Uterus (tissue), 4 donors: ENCODE results near the gene TIMM13. TPM values are rescaled to one million over a fixed set of nuclear protein-coding genes. Genes with fewer than 3 reads are reported as not detected.
A peak's percentile ranks its signal among the peaks of the same experiment; 100 is the strongest.

ENCODE experiments used
- DNase-seq, 2 donors: peaks; one replicate each; pipeline ENCODE4 v3.0.0-alpha.2; 2019 to 2020
- H3K27ac ChIP-seq, 2 donors: fragments of 200-600 bp; sonication (generic); 1 replicate in 1 of 2; 2 replicates in 1 of 2; pipeline ENCODE4 v1.5.1; 2016 to 2018
- H3K27me3 ChIP-seq, 2 donors: fragments of 200-600 bp; sonication (generic); one replicate each; pipeline ENCODE4 v1.5.1; 2018 to 2019; ENCODE audit warnings: control low read depth in 1 of 2
- H3K36me3 ChIP-seq, 2 donors: fragments of 200-600 bp; sonication (generic); one replicate each; pipeline ENCODE4 v1.5.1; 2019; ENCODE audit warnings: control low read depth in 1 of 2
- H3K4me1 ChIP-seq, 2 donors: fragments of 200-600 bp; sonication (generic); one replicate each; pipeline ENCODE4 v1.5.1; 2018 to 2019; ENCODE audit warnings: control low read depth in 1 of 2
- H3K4me3 ChIP-seq, 2 donors: fragments of 200-600 bp; sonication (generic); 1 replicate in 1 of 2; 2 replicates in 1 of 2; pipeline ENCODE4 v1.5.1; 2018 to 2019; ENCODE audit warnings: mild to moderate bottlenecking in 1 of 2
- H3K9me3 ChIP-seq, 2 donors: fragments of 200-600 bp; sonication (generic); one replicate each; pipeline ENCODE4 v1.5.1; 2019; ENCODE audit warnings: control low read depth in 1 of 2
- CTCF ChIP-seq, 4 experiments: fragments of 200-600 bp in 2 of 4; fragments of 450-650 bp in 2 of 4; sonication (generic) in 2 of 4; IDR thresholded peaks; one replicate each; pipeline ENCODE4 v1.5.1; 2016 to 2019; ENCODE audit warnings: antibody characterized with exemption in 4 of 4, mild to moderate bottlenecking in 2 of 4, moderate library complexity in 1 of 4
- POLR2A ChIP-seq, 2 donors: fragments of 450-650 bp; IDR thresholded peaks; one replicate each; pipeline ENCODE4 v1.6.1; 2016; ENCODE audit warnings: antibody characterized with exemption in 2 of 2, mild to moderate bottlenecking in 1 of 2, moderate library complexity in 1 of 2
- intact Hi-C: fragments of 100-400 bp; cut with DNase I; formaldehyde crosslinking; loops from one replicate; pipeline ENCODE4 v1.15.1; 2023; ENCODE audit warnings: low total_unique reads
- total RNA-seq, 4 donors: library from RNA; depleted of rRNA in 3 of 4; stranded (reverse); fragments of >200 nt in 3 of 4; gene quantifications; one replicate each; pipeline versions ENCODE4 v1.1.0 to v1.2.4, GENCODE V29; 2014 to 2023
- donor health status: DM: yes; HTN: yes; CAD: no.

TIMM13 gene
- total RNA-seq, 4 donors from 2014 or later: 6.5 to 53.8 (median 31.9) TPM

DNA sequence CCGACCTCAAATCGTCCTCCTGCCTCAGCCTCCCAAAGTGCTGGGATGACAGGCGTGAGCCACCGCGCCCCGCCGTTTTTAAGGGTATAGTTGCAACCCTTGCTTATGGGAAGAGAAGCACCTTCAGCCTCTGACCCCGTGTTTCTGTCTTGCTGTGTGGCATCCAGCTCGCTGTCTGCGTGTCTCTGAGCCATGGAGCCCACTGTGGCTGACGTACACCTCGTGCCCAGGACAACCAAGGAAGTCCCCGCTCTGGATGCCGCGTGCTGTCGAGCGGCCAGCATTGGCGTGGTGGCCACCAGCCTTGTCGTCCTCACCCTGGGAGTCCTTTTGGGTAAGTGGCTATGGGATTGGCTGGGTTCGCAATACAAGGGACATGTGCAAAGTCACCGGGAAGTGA lies 37.8 kb downstream of the TIMM13 start:
- H3K9me3 ChIP-seq: no peaks in the 10 kb centered on the region
- no peaks in the 10 kb centered on the region for H3K36me3 ChIP-seq
- no peak for DNase-seq
- TF ChIP-seq CTCF (IDR thresholded peaks at IDR 0.05) (no peak), POLR2A (IDR thresholded peaks at IDR 0.05) (no peak)
- intact Hi-C loops: no loop called here
- H3K27ac ChIP-seq: no peak overlapping the region
- no peaks in the 10 kb centered on the region for H3K4me1 ChIP-seq
- H3K4me3 ChIP-seq: no peak overlapping the region
- no peaks in the 10 kb centered on the region for H3K27me3 ChIP-seq

DNA sequence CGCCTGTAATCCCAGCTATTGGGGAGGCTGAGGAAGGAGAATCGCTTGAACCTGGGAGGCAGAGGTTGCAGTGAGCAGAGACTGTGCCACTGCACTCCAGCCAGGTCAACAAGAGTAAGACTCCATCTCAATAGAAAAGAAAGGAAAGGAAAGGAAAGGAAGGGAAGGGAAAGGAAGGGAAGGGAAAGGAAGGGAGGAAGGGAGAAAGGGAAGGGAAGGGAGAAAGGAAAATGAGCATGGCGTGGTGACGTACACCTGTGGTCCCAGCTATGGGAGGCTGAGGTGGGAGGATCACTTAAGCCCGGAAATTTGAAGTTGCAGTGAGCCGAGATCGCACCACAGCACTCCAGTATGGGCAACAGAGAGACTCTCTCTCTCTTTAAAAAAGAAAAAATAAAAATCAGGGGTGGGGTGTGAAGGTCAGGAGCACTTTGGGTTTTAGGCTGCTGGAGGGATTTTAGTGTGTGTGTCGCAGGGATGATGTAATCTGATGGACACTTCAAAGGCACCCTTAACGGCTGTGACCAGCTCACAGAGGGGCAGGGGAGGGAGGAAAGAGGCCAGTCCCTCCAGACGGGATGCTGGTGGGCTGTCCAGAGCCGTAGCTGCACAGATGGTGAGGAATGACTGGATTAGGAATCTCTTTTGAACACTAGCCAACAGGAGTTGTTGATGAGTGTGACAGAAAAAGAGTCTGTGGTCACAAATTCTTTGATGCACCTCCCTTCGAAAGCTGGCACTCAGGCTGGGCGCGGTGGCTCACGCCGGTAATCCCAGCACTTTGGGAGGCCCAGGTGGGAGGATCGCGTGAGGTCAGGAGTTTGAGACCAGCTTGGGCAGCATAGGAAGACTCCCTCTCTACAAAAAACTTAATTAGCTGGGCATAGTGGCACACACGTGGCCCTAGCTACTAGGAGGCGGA lies 39.8 kb downstream of the TIMM13 start:
- intact Hi-C loops: no loop called here
- Histone ChIP-seq H3K4me3 (no peak overlapping the region), H3K4me1 (peaks cover 0 to 3% of the 10 kb centered on the region in 2 donors), H3K27me3 (no peaks in the 10 kb centered on the region), H3K9me3 (no peaks in the 10 kb centered on the region), H3K27ac (no peak overlapping the region), H3K36me3 (no peaks in the 10 kb centered on the region)
- TF ChIP-seq POLR2A (IDR thresholded peaks at IDR 0.05): no peak
- TF ChIP-seq CTCF (IDR thresholded peaks at IDR 0.05): no peak
- DNase-seq: no peak

DNA sequence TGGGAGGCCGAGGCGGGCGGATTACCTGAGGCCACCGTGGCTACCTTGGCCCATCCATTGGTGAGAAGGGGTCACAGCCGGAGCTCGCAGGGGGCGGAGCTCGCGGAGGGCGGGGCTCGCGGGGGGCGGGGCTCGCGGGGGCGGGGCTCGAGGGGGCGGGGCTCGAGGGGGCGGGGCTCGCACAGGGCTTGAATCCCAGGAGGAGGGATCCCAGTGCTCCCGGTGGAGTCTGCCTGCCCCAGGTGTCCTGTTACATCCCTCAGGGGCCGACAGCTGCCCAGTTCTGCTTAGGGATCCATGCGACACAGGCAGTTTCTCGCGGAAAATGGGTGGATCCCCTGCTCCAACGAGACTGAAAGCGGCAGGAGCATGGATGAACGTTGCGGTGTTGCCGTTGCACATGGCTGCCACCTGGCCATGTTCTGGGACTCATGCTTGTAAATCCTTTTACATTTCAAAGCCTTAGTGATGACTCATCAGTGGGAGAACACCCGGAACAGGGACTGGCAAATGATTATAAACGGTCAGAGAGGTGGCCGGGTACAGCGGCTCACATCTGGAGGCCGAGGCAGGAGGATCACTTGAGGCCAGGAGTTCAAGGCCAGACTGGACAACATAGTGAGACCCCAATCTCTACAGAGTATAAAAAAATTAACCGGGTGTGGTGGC lies 42.2 kb downstream of the TIMM13 start:
- no peak overlapping the region for H3K4me3 ChIP-seq
- DNase-seq: peak in 1 of 2 donors; percentile 23

GRCh38 chr19:2382530-2383222 lies 44.7 kb downstream of the TIMM13 start:
- intact Hi-C loops: no loop called here
- TF ChIP-seq CTCF (IDR thresholded peaks at IDR 0.05) (no peak), POLR2A (IDR thresholded peaks at IDR 0.05) (no peak)

More for the DNA sequence above, 42.2 kb downstream of the TIMM13 start:
- Histone ChIP-seq H3K36me3 (no peaks in the 10 kb centered on the region), H3K9me3 (no peaks in the 10 kb centered on the region), H3K4me1 (peaks cover 0 to 3% of the 10 kb centered on the region in 2 donors), H3K27me3 (no peaks in the 10 kb centered on the region), H3K27ac (no peak overlapping the region)
- TF ChIP-seq CTCF (IDR thresholded peaks at IDR 0.05): no peak
- TF ChIP-seq POLR2A (IDR thresholded peaks at IDR 0.05): no peak
- intact Hi-C loops: no loop called here

More at GRCh38 chr19:2382530-2383222, 44.7 kb downstream of the TIMM13 start:
- H3K27ac ChIP-seq: no peak overlapping the region
- no peaks in the 10 kb centered on the region for H3K9me3 ChIP-seq
- no peaks in the 10 kb centered on the region for H3K27me3 ChIP-seq
- DNase-seq: no peak
- peaks cover 0 to 3% of the 10 kb centered on the region in 2 donors for H3K4me1 ChIP-seq
- H3K36me3 ChIP-seq: no peaks in the 10 kb centered on the region
- H3K4me3 ChIP-seq: no peak overlapping the region
